GM13977 (cell line): ENCODE measurements around the gene NRN1L.
"Not testable (repeated sequence)": the region's sequence is repeated elsewhere in the genome, so short reads cannot be mapped to it uniquely, and the experiment has no call there.

Experiments
- DNase-seq: peaks from one replicate; pipeline ENCODE4 v3.0.0; 2012; ENCODE audit warnings: low spot score
- CTCF ChIP-seq: IDR thresholded peaks from 2 replicates; pipeline ENCODE4 v1.5.1; 2012; ENCODE audit warnings: mild to moderate bottlenecking, control low read depth; ENCODE audit not compliant: insufficient read depth; ENCODE audit errors: extremely low read depth, missing control alignments
- in situ Hi-C: fragments of 300-500 bp; cut with MboI; formaldehyde crosslinking; loops from one replicate; pipeline ENCODE4 v1.12.0; 2022; ENCODE audit warnings: low sequenced_read_pairs, low pct_unique_long_range_greater_than_20kb, mixed read lengths, inconsistent platforms; ENCODE audit not compliant: unreplicated experiment

Gene NRN1L

DNA sequence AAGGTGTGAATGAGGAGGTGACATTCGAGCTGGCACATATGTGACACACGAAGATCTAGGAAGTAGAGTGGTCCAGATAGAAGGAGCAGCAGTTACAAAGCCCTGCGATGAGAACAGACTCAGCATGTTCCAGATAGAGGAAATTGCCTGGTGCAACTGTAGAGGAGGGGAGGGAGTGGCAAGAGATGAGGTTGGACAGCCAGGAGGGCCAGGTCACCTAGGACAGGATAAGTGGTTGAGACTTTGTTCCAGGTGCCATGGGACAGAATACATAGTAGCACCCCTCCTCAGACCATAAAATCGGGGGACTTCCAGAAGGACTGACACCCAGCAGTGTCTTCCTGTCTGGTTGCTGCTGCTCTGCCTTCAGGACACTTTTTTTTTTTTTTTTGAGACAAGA is 26.2 kb upstream of the NRN1L start:
- in situ Hi-C loops: no loop called here
- DNase-seq: no peak
- no peak for TF ChIP-seq CTCF

GRCh38 chr16:67860589-67861398 is 23.9 kb upstream of the NRN1L start:
- TF ChIP-seq CTCF: no peak
- DNase-seq: no peak
- in situ Hi-C loops: no loop called here

DNA sequence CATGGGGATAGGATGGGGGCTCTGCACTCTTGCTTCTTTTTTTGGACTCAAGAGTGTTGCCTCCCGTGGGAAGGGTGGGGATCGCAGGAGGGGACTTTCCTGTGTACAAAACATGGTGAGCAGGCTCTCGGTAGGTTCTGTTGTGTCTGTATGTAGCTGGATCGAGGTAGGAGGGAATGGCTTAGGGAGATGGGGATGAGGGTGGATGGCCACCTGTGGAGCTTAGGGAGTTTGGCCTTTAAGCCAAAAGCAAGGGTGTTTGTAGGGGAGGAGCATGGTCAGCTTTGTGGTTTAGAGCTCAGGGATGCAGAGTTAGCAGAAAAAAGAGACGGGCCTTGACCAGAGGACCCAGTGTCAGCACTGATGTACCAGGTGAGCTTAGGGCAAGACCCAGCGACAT is 22.8 kb upstream of the NRN1L start:
- in situ Hi-C loops: no loop called here
- no peak for DNase-seq
- no peak for TF ChIP-seq CTCF

GRCh38 chr16:67862623-67863583 is 21.8 kb upstream of the NRN1L start:
- TF ChIP-seq CTCF: no peak
- in situ Hi-C loops: no loop called here
- no peak for DNase-seq

GRCh38 chr16:67864044-67864443 is 20.6 kb upstream of the NRN1L start:
- in situ Hi-C loops, DNase-seq: not testable (repeated sequence)

GRCh38 chr16:67864594-67864993 is 20.1 kb upstream of the NRN1L start:
- DNase-seq: no peak
- in situ Hi-C loops: no loop called here
- no peak for TF ChIP-seq CTCF

DNA sequence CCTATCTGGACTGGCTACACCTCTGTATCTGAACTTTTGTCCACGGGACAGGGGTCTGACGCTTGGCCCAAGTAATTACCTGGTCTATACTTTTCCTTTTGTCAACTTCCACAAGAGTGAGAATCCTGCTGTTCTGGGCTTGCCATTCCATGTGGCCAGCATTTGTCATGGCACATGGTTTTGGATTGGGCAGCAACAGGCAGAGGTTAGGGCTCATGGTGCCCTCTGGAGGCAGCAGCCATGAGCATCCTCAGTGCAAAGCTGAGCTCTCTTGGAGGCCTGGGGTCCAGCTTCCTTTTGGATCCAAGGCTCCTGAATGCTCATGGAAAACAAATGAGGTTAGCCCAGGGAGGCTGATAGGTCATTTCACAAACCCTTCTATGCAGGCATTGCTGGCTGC is 19.4 kb upstream of the NRN1L start:
- TF ChIP-seq CTCF: peak; percentile 59
- DNase-seq: no peak
- in situ Hi-C loops: no loop called here
